HUES6 (cell line): ENCODE measurements around the gene ICE2.

ENCODE experiments used
- H3K27ac ChIP-seq: 2 replicates; pipeline ENCODE4 v1.7.0; 2013; ENCODE audit warnings: low read depth, mild to moderate bottlenecking, low read length, inconsistent platforms
- H3K27me3 ChIP-seq: 2 replicates; pipeline ENCODE4 v1.6.1; 2013; ENCODE audit warnings: low read length; ENCODE audit not compliant: control insufficient read depth, insufficient read depth
- H3K36me3 ChIP-seq: 2 replicates; pipeline ENCODE4 v1.6.1; 2013; ENCODE audit warnings: low read length; ENCODE audit not compliant: control insufficient read depth, insufficient read depth
- H3K4me1 ChIP-seq: 2 replicates; pipeline ENCODE4 v1.6.1; 2013; ENCODE audit warnings: low read length; ENCODE audit not compliant: control insufficient read depth, insufficient read depth
- H3K4me3 ChIP-seq: 2 replicates; pipeline ENCODE4 v1.5.1; 2013; ENCODE audit warnings: low read depth, low read length
- H3K9ac ChIP-seq: one replicate; pipeline ENCODE4 v1.6.1; 2013; ENCODE audit warnings: mild to moderate bottlenecking, low read length
- H3K9me3 ChIP-seq: 2 replicates; pipeline ENCODE4 v1.6.1; 2013; ENCODE audit warnings: low read depth, low read length; ENCODE audit not compliant: control insufficient read depth, insufficient read depth

ICE2 gene

DNA sequence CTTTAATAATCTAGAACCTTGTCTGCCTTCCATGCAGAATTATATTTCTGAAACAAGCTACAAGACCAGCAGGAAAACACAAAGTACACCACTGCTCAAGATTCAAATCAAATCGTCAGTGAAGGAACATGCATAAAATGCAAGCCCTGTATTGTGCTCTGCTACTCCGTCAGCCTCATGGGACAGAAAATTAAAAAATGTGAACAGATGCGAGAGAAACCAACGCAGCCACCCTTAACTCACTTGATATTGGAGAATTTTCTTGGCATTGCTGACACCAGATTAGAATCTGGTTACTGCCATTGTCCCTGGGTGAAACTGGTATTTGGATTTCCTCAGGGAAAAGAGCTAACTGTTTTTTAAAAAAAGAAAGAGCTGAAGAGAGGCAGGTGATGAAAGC, 104.7 kb downstream of the ICE2 start:
- H3K9ac ChIP-seq, result peak overlapping the region; percentile 65
- no peaks in the 10 kb centered on the region for H3K9me3 ChIP-seq
- H3K27ac ChIP-seq, result peak overlapping the region; percentile 69
- H3K36me3 ChIP-seq, result peaks cover 76% of the 10 kb centered on the region
- no peak overlapping the region for H3K4me3 ChIP-seq
- H3K27me3 ChIP-seq, result peaks cover 4% of the 10 kb centered on the region; the same call in 1 of the 2 replicates
- peaks cover 28% of the 10 kb centered on the region for H3K4me1 ChIP-seq

DNA sequence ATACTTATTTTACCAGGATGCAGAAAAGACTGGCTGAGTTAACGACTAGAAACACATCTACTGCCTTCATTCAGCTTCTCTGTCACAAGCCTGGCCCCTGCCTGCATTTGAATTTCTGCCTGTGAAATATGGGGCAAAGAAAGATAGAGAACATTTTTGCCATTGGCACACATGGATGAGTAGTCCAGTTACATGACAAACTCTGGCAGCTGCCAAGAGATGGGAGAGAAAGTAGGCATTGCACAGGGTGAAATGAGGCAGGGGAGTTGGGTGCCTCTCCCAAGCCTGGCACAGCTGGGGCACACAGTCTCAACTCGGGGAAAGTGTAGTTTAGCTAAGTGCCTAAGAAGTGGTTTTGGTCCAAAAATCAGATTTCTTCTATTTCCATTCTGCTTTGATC, 105.2 kb downstream of the ICE2 start:
- peaks cover 28% of the 10 kb centered on the region for H3K4me1 ChIP-seq
- no peaks in the 10 kb centered on the region for H3K9me3 ChIP-seq
- peaks cover 4% of the 10 kb centered on the region; the same call in 1 of the 2 replicates for H3K27me3 ChIP-seq
- H3K4me3 ChIP-seq, result no peak overlapping the region
- peaks cover 80% of the 10 kb centered on the region for H3K36me3 ChIP-seq
- H3K27ac ChIP-seq, result no peak overlapping the region
- peak overlapping the region; percentile 65 for H3K9ac ChIP-seq

DNA sequence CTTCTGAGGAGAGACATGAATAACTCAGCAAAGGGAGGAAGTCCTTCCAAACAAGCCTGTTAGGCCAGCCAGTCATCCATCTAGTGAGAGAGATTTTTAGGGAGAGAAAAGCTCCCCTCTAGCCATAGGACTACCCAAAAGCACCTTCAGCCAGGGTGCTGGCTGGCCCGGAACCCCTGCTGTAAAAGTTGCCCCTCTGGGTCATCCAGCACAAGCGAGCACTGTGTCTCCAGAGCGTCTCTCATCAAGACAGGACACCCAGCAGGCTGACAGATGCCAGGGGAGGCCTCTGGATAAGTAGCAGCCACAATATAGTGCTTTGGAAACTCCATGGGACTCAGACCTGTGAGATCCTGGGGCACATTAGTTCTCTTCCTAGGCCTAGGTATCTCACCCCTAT, 105.6 kb downstream of the ICE2 start:
- no peak overlapping the region for H3K9ac ChIP-seq
- peaks cover 81% of the 10 kb centered on the region for H3K36me3 ChIP-seq
- H3K9me3 ChIP-seq, result no peaks in the 10 kb centered on the region
- H3K27me3 ChIP-seq, result peaks cover 4% of the 10 kb centered on the region; the same call in 1 of the 2 replicates
- H3K27ac ChIP-seq, result peak overlapping the region; percentile 18; the same call in 1 of the 2 replicates
- no peak overlapping the region for H3K4me3 ChIP-seq
- peaks cover 28% of the 10 kb centered on the region for H3K4me1 ChIP-seq

DNA sequence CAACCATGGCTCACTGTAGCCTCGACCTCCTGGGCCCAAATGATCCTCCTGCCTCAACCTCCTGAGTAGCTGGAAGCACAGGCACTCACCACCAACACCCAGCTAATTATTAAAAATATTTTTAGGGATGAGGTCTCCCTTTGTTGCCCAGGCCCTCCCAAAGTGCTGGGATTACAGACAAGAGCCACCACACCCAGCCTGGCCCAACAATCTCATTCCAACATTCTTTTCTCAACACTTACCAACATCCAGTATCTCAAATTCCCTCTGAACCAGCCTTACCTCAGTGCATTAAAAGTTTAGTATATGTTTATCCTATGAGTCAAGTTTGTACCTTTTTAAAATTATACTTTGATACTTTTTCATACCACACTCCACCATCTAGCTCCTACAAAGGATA, 106.2 kb downstream of the ICE2 start:
- Histone ChIP-seq H3K27me3 (peaks cover 4% of the 10 kb centered on the region; the same call in 1 of the 2 replicates), H3K27ac (no peak overlapping the region), H3K9ac (no peak overlapping the region), H3K4me1 (peaks cover 28% of the 10 kb centered on the region), H3K9me3 (no peaks in the 10 kb centered on the region), H3K36me3 (peaks cover 77% of the 10 kb centered on the region), H3K4me3 (no peak overlapping the region)

DNA sequence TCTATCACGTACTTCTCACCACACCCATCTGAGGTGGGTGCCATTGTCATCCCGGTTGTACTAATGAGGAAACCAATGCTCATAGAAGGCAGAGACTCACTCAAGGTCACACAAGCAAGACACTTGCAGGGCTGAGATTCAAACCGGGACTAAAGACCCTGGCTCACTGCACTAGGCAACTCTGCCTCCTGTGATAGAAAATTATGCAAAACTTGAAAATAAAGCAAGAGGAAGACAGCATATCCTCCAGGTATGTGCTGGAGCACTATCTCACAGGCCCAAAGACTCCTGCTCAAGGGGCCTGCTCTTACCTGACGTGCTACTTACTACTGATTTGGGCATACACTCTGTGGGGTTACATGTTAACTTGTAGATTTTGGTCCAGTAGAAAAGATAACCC, 106.7 kb downstream of the ICE2 start:
- Histone ChIP-seq H3K4me3 (no peak overlapping the region), H3K27ac (no peak overlapping the region), H3K9me3 (no peaks in the 10 kb centered on the region), H3K9ac (no peak overlapping the region), H3K4me1 (peaks cover 28% of the 10 kb centered on the region), H3K27me3 (peaks cover 4% of the 10 kb centered on the region; the same call in 1 of the 2 replicates), H3K36me3 (peaks cover 76% of the 10 kb centered on the region)

DNA sequence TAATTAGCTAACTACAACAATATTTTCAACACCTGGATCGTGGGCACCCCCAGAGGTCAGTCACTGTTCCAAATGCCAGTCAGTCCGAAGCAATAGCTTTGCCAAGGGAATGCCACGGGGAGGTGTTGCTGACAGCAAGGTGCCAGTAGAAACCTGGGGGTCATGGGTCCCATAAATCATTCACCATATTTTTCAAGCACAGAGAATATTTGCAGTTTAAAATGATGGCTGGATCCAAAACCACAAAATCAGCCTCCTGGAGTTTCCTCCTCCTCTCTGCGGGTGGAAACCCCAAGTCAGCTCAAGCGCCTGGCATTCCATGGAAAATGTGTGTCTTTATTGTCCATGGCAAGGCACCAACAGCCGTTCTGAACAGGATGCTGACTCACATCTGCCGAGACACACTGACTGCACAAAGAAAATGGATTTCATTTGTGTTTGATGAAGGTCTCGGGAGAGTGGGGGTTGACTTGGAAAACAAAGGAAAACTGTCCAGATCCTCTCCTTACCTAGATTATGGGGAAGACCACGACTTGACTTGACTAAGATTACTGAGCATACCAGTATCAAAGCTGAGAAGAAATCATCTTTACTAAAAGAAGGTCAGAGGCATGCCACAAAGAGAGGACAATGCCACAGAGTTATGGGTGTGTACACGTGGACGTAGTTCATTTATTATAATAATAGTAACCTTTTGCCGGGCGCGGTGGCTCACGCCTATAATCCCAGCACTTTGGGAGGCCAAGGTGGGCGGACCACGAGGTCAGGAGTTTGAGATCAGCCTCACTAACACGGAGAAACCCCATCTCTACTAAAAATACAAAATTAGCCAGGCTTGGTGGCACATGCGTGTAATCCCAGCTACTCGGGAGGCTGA, 107.5 kb downstream of the ICE2 start:
- no peak overlapping the region for H3K9ac ChIP-seq
- peaks cover 24% of the 10 kb centered on the region for H3K4me1 ChIP-seq
- peaks cover 4% of the 10 kb centered on the region; the same call in 1 of the 2 replicates for H3K27me3 ChIP-seq
- peaks cover 68% of the 10 kb centered on the region for H3K36me3 ChIP-seq
- no peaks in the 10 kb centered on the region for H3K9me3 ChIP-seq
- H3K27ac ChIP-seq, result no peak overlapping the region
- no peak overlapping the region for H3K4me3 ChIP-seq

DNA sequence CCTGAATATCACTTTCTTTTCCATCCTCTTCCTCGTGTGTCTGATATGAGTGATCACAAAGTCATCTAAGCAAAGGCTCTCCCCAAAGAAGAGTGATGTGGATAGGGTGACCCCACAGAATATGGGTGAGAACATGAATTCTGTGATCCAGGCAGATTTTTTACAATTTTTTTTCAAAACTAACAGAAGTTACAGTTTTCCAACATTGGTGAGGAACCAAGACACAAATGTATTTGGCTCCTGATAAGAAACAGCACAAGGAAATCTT, 108.1 kb downstream of the ICE2 start:
- Histone ChIP-seq H3K27ac (no peak overlapping the region), H3K36me3 (peaks cover 65% of the 10 kb centered on the region; the same call in 1 of the 2 replicates), H3K9me3 (no peaks in the 10 kb centered on the region), H3K4me3 (no peak overlapping the region), H3K9ac (no peak overlapping the region), H3K27me3 (peaks cover 4% of the 10 kb centered on the region; the same call in 1 of the 2 replicates), H3K4me1 (peaks cover 22% of the 10 kb centered on the region)

DNA sequence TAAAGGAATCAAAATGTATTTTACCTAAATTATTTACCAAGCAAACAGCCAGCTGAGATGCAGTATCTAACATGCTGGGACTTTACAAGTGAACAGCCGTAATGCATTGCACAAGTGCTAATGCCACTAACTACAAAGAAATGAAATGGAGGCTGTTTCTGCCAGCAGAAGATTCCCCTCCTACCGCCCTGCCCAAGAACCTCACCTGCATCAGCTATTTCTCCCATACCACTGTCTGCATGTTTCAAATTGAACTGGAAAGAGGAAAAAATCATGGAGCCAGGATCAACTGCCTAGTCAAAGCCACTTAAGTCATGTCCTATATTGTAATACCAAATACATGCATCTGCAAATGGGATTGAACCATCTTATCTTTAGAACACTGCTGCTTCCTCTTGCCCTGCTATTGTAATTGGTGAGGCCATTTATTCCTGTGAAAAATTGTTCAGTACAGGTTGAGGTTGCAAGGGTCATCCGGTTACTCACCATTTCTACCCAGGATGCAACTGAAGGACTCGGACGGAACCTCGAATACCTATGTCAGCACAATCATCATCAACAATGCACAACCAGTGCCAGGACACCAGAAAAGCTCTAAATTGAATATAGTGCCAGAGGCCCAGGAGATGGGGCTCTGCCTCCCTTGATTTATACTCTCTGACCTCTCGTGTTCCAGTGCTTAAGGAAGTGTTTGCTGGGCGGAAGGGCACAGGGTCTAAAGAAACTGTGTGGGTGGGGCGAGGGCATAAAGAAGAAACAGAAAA, 108.7 kb downstream of the ICE2 start:
- Histone ChIP-seq H3K36me3 (peaks cover 62% of the 10 kb centered on the region), H3K9me3 (no peaks in the 10 kb centered on the region), H3K9ac (no peak overlapping the region), H3K4me3 (no peak overlapping the region), H3K27ac (no peak overlapping the region), H3K4me1 (peaks cover 17% of the 10 kb centered on the region), H3K27me3 (peaks cover 4% of the 10 kb centered on the region; the same call in 1 of the 2 replicates)

DNA sequence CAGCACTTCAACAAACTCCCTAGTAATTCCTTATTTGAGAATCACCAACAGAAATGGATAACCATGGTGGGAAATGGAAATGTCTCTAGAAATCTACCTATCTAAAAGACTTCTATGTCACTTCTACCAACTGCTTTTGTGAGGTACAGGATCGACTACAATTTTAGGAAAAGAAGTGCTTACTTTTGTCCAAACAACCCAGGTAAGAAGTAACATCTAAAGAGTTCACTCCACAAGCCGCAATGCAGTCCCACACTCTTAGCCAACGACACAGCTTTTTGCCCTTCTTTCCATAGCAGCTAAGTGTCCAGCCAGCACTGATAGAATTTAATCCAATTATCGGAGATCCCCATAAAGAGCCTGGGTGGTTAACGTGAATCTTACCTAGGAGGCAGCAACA, 109.2 kb downstream of the ICE2 start:
- Histone ChIP-seq H3K4me3 (no peak overlapping the region), H3K9ac (no peak overlapping the region), H3K4me1 (peaks cover 11% of the 10 kb centered on the region), H3K36me3 (peaks cover 65% of the 10 kb centered on the region), H3K27me3 (peaks cover 4% of the 10 kb centered on the region; the same call in 1 of the 2 replicates), H3K9me3 (no peaks in the 10 kb centered on the region), H3K27ac (no peak overlapping the region)
